HCT116 (cell line): ENCODE measurements around the gene PXK. TPM values are rescaled to one million over a fixed set of nuclear protein-coding genes. Genes with fewer than 3 reads are reported as not detected.

Experiments used
- ATAC-seq: fragments of 200-7000 bp; cut with Tn5 transposase; 2 replicates; pipeline ENCODE4 v1.9.1; 2020; ENCODE audit warnings: mild to moderate bottlenecking, moderate library complexity
- BruUV-seq: library from RNA; stranded (reverse); fragments of 400-500 nt; replicated peaks from 2 replicates; lab custom pipeline; 2021; lab: Mats Ljungman, UMichigan
- CTCF ChIA-PET: fragments of 300-600 bp; sonication (Branson Sonifier 250); formaldehyde crosslinking; loops from one replicate; lab custom pipeline; 2021; ENCODE audit warnings: antibody characterized with exemption; lab: Charles Lee
- POLR2A ChIA-PET: fragments of 300-600, 350-600 bp; sonication (Branson Sonifier 250); formaldehyde crosslinking; loops from one replicate; lab custom pipeline; 2021; ENCODE audit warnings: antibody characterized with exemption; lab: Charles Lee
- RAD21 ChIA-PET, 2 experiments: fragments of 300-600 bp; sonication (Branson Sonifier 250); formaldehyde crosslinking; loops; one replicate each; lab custom pipeline; 2023; ENCODE audit warnings: low total read pairs in 2 of 2; ENCODE audit not compliant: uncharacterized antibody in 2 of 2, unreplicated experiment in 2 of 2, low non-redundant PET in 1 of 2; lab: Charles Lee
- DNase-seq: peaks from one replicate; pipeline ENCODE4 v3.0.0-alpha.2; 2010; ENCODE audit warnings: low read depth, low spot score
- H2AFZ ChIP-seq: fragments of 200-600 bp; shearing (Covaris generic), sonication (generic); 2 replicates; pipeline ENCODE4 v1.6.1; 2017; ENCODE audit warnings: low read depth, mixed run types, mixed read lengths, antibody characterized with exemption, low read length; ENCODE audit not compliant: poor library complexity, severe bottlenecking
- H3K27ac ChIP-seq: 2 replicates; pipeline ENCODE4 v1.5.1; 2012; ENCODE audit warnings: low read depth, low read length
- H3K27me3 ChIP-seq: fragments of 200-600 bp; sonication (generic); 2 replicates; pipeline ENCODE4 v1.6.1; 2016; ENCODE audit warnings: mixed run types, low read length, mixed read lengths; ENCODE audit not compliant: insufficient read depth
- H3K36me3 ChIP-seq, 2 experiments: fragments of 200-500 bp in 1 of 2; fragments of 200-600 bp in 1 of 2; sonication (Bioruptor generic) in 1 of 2; sonication (generic) in 1 of 2; 2 replicates each; pipeline versions ENCODE4 v1.5.1 to v1.6.1; 2014 to 2016; ENCODE audit warnings: low read length in 2 of 2, inconsistent platforms in 1 of 2, mixed read lengths in 1 of 2, mixed run types in 1 of 2; ENCODE audit not compliant: insufficient read depth in 2 of 2, control insufficient read depth in 1 of 2
- H3K4me1 ChIP-seq, 2 experiments: fragments of 200-600 bp in 1 of 2; sonication (generic) in 1 of 2; 2 replicates each; pipeline versions ENCODE4 v1.5.1 to v1.6.1; 2012 to 2017; ENCODE audit warnings: low read length in 2 of 2, inconsistent platforms in 1 of 2, mild to moderate bottlenecking in 1 of 2, mixed read lengths in 1 of 2, mixed run types in 1 of 2, moderate library complexity in 1 of 2; ENCODE audit not compliant: insufficient read depth in 2 of 2, control insufficient read depth in 1 of 2
- H3K4me2 ChIP-seq: fragments of 200-600 bp; sonication (generic); 2 replicates; pipeline ENCODE4 v1.6.1; 2017; ENCODE audit warnings: mixed run types, low read length, mixed read lengths
- H3K4me3 ChIP-seq, 2 experiments: fragments of 200-600 bp in 1 of 2; sonication (generic) in 1 of 2; replicated peaks in 1 of 2; 2 replicates each; pipeline ENCODE4 v1.5.1; 2011 to 2016; ENCODE audit warnings: low read length in 2 of 2, control low read depth in 1 of 2, low read depth in 1 of 2, mild to moderate bottlenecking in 1 of 2, mixed read lengths in 1 of 2, mixed run types in 1 of 2
- H3K79me2 ChIP-seq: fragments of 200-600 bp; sonication (generic); 2 replicates; pipeline ENCODE4 v1.6.1; 2017; ENCODE audit warnings: mild to moderate bottlenecking, mixed run types, low read length, moderate library complexity, mixed read lengths; ENCODE audit not compliant: insufficient read depth
- H3K9ac ChIP-seq: fragments of 200-600 bp; sonication (generic); 2 replicates; pipeline ENCODE4 v1.6.1; 2016; ENCODE audit warnings: low read length, mixed read lengths
- H3K9me2 ChIP-seq: fragments of 200-600 bp; sonication (generic), shearing (Covaris generic); 2 replicates; pipeline ENCODE4 v1.6.1; 2017; ENCODE audit warnings: mixed run types, mild to moderate bottlenecking, moderate library complexity; ENCODE audit not compliant: insufficient read depth
- H3K9me3 ChIP-seq, 2 experiments: fragments of 200-500 bp in 1 of 2; fragments of 200-600 bp in 1 of 2; sonication (Bioruptor generic) in 1 of 2; sonication (generic) in 1 of 2; 2 replicates each; pipeline ENCODE4 v1.6.1; 2014 to 2017; ENCODE audit warnings: low read length in 2 of 2, mixed read lengths in 2 of 2, inconsistent platforms in 1 of 2, low read depth in 1 of 2, mild to moderate bottlenecking in 1 of 2, mixed run types in 1 of 2, moderate library complexity in 1 of 2; ENCODE audit not compliant: control insufficient read depth in 1 of 2, insufficient read depth in 1 of 2
- H4K20me1 ChIP-seq: fragments of 200-600 bp; sonication (generic), shearing (Covaris generic); 2 replicates; pipeline ENCODE4 v1.6.1; 2017; ENCODE audit warnings: mixed run types, mild to moderate bottlenecking, moderate library complexity; ENCODE audit not compliant: insufficient read depth
- CEBPB ChIP-seq: IDR thresholded peaks from 2 replicates; pipeline ENCODE4 v1.6.1; 2012; ENCODE audit warnings: low read depth
- FOSL1 ChIP-seq: IDR thresholded peaks from 2 replicates; pipeline ENCODE4 v1.6.1; 2012; ENCODE audit warnings: low read depth
- POLR2AphosphoS5 ChIP-seq: IDR thresholded peaks from 2 replicates; pipeline ENCODE4 v1.6.1; 2011; ENCODE audit warnings: mild to moderate bottlenecking, low read depth, low read length, moderate library complexity
- ZNF274 ChIP-seq: fragments of 200-500 bp; sonication (Bioruptor generic); IDR thresholded peaks from 2 replicates; pipeline ENCODE4 v1.6.1; 2014; ENCODE audit warnings: mild to moderate bottlenecking, low read depth, low read length, inconsistent platforms
- intact Hi-C: fragments of 100-400 bp; cut with micrococcal nuclease; formaldehyde crosslinking; loops from 2 replicates; pipeline ENCODE4 v1.10.0; 2022
- total RNA-seq: library from RNA; stranded (reverse); gene quantifications from one replicate; pipeline ENCODE4 v1.2.1, GENCODE V29; 2021; ENCODE audit not compliant: unreplicated experiment
- TF ChIP-seq, protein P1 (sequence below): IDR thresholded peaks from 2 replicates; pipeline ENCODE4 v1.6.1; 2012; ENCODE audit warnings: low read depth
- TF ChIP-seq, protein P2 (sequence below), 3 experiments: fragments of 200-600 bp in 1 of 3; sonication (generic) in 1 of 3; IDR thresholded peaks in 2 of 3; conservative IDR thresholded peaks in 1 of 3; 2 replicates each; pipeline ENCODE4 v1.5.1; 2012 to 2017; ENCODE audit warnings: low read depth in 2 of 3, low read length in 2 of 3, antibody characterized with exemption in 1 of 3, borderline replicate concordance in 1 of 3, control low read depth in 1 of 3, mild to moderate bottlenecking in 1 of 3, mixed read lengths in 1 of 3, mixed run types in 1 of 3, moderate library complexity in 1 of 3; ENCODE audit not compliant: insufficient read depth in 1 of 3

PXK gene
- total RNA-seq, 1 experiment from 2014 or later: 10.2 TPM

DNA sequence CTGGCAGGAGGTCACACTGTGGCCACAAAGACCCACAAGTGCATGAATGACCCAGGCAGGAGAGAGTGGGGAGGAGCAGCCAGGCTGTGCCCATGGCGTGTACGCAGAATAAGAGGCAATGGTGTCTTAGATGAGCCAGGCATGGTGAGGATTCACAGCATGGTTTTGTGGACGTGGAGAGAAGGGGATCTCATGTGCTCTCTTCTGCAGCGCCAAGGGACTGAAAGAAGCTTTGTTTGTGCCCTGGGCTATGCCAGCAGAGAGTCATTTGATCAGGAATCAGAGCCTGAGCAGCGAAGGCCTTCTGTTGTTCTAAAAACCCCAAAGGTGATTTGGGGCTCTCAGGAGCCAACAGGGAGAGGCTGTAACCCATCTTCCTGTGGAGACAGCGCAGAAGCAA lies 45.3 kb upstream of the PXK start:
- intact Hi-C loops: no loop called here
- Histone ChIP-seq H3K36me3 (peaks cover 0 to 3% of the 10 kb centered on the region in 2 experiments; a peak in 2 of 4 replicates), H3K9me3 (no peaks in the 10 kb centered on the region), H3K79me2 (no peaks in the 10 kb centered on the region), H3K4me3 (no peak overlapping the region), H3K9ac (no peak overlapping the region), H3K4me1 (no peaks in the 10 kb centered on the region), H2AFZ (no peak overlapping the region), H4K20me1 (no peaks in the 10 kb centered on the region), H3K4me2 (no peak overlapping the region), H3K27ac (no peak overlapping the region), H3K9me2 (no peaks in the 10 kb centered on the region), H3K27me3 (no peaks in the 10 kb centered on the region)
- TF ChIP-seq ZNF274 (no peak), CEBPB (no peak)
- TF ChIP-seq, protein P1, sequence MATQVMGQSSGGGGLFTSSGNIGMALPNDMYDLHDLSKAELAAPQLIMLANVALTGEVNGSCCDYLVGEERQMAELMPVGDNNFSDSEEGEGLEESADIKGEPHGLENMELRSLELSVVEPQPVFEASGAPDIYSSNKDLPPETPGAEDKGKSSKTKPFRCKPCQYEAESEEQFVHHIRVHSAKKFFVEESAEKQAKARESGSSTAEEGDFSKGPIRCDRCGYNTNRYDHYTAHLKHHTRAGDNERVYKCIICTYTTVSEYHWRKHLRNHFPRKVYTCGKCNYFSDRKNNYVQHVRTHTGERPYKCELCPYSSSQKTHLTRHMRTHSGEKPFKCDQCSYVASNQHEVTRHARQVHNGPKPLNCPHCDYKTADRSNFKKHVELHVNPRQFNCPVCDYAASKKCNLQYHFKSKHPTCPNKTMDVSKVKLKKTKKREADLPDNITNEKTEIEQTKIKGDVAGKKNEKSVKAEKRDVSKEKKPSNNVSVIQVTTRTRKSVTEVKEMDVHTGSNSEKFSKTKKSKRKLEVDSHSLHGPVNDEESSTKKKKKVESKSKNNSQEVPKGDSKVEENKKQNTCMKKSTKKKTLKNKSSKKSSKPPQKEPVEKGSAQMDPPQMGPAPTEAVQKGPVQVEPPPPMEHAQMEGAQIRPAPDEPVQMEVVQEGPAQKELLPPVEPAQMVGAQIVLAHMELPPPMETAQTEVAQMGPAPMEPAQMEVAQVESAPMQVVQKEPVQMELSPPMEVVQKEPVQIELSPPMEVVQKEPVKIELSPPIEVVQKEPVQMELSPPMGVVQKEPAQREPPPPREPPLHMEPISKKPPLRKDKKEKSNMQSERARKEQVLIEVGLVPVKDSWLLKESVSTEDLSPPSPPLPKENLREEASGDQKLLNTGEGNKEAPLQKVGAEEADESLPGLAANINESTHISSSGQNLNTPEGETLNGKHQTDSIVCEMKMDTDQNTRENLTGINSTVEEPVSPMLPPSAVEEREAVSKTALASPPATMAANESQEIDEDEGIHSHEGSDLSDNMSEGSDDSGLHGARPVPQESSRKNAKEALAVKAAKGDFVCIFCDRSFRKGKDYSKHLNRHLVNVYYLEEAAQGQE: no peak
- no peak for ATAC-seq
- ChIA-PET CTCF (no interaction called here), POLR2A (no interaction called here), RAD21 (no interaction called here)
- no TSS peak for BruUV-seq
- DNase-seq: no peak

DNA sequence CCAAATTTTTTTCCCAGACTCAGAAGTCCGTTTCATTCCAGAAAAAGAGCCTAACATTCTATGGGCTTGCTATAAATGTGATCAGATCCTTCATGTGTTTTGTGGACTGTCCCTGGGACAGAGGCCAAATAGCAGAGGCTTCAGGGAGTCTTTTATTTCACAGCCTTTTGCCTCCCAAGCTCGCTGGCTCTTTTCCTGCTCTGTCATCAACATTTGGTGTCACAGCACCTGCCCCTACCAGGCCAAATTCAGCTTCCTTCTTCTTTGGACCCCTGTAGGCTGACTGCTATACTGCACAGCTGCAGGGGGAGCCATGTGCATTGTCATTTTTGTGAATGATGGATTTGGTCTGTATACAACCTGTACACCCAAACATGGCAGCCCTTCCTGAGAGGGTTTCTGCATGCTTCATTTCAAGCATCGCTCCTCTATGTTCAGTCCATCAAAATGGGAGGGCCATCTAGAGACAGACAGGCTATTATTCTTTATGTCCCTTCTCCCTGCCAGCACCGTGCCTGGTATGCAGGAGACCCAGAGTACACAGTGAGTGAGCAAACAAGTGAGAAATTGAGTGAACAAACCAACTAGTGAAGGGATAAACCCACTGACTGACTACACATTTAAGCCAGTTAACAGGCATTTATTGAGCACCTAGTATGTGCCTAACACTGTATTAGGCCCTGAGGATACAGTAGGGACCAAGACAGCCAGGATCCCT lies 44.5 kb upstream of the PXK start:
- CTCF ChIA-PET: interaction anchor here (1.0 kb wide), 1 partner anchor 100 kb away, joined by 3 read pairs; no protein-coding TSS in a partner anchor
- Histone ChIP-seq H4K20me1 (no peaks in the 10 kb centered on the region), H3K4me2 (no peak overlapping the region), H3K9me3 (no peaks in the 10 kb centered on the region), H2AFZ (no peak overlapping the region), H3K27me3 (no peaks in the 10 kb centered on the region), H3K9ac (no peak overlapping the region), H3K36me3 (peaks cover 0 to 3% of the 10 kb centered on the region in 2 experiments; a peak in 2 of 4 replicates), H3K4me1 (no peaks in the 10 kb centered on the region), H3K27ac (no peak overlapping the region), H3K9me2 (no peaks in the 10 kb centered on the region), H3K4me3 (no peak overlapping the region), H3K79me2 (no peaks in the 10 kb centered on the region)
- BruUV-seq: no TSS peak
- ATAC-seq (peak; percentile 79), DNase-seq (no peak)
- RAD21 ChIA-PET: no interaction called here
- POLR2A ChIA-PET: no interaction called here
- intact Hi-C loops: no loop called here
- TF ChIP-seq FOSL1 (no peak), POLR2AphosphoS5 (no peak), CEBPB (no peak)
- TF ChIP-seq, protein P2, sequence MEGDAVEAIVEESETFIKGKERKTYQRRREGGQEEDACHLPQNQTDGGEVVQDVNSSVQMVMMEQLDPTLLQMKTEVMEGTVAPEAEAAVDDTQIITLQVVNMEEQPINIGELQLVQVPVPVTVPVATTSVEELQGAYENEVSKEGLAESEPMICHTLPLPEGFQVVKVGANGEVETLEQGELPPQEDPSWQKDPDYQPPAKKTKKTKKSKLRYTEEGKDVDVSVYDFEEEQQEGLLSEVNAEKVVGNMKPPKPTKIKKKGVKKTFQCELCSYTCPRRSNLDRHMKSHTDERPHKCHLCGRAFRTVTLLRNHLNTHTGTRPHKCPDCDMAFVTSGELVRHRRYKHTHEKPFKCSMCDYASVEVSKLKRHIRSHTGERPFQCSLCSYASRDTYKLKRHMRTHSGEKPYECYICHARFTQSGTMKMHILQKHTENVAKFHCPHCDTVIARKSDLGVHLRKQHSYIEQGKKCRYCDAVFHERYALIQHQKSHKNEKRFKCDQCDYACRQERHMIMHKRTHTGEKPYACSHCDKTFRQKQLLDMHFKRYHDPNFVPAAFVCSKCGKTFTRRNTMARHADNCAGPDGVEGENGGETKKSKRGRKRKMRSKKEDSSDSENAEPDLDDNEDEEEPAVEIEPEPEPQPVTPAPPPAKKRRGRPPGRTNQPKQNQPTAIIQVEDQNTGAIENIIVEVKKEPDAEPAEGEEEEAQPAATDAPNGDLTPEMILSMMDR (IDR thresholded peaks at IDR 0.05 in 2 of 3, conservative IDR thresholded peaks at IDR 0.05 in 1 of 3; ENCODE audit: borderline replicate concordance in 1 of 3, insufficient read depth in 1 of 3, low read depth in 2 of 3, low read length in 2 of 3): peak in 2 of 3 experiments; percentile 31 to 33; a peak in 2 of 6 replicates
